Panc1 (cell line): ENCODE results near the gene PHKA1. TPM values are rescaled to one million over a fixed set of nuclear protein-coding genes. Genes with fewer than 3 reads are reported as not detected.

Experiments
- ATAC-seq: fragments of 200-7000 bp; cut with Tn5 transposase; 2 replicates; pipeline ENCODE4 v1.9.1; 2020; ENCODE audit warnings: mild to moderate bottlenecking, moderate library complexity
- BruUV-seq: library from RNA; stranded (reverse); fragments of 400-500 nt; replicated peaks from 2 replicates; lab custom pipeline; 2021; lab: Mats Ljungman, UMichigan
- CTCF ChIA-PET: fragments of 300-600 bp; sonication (Branson Sonifier 250); formaldehyde crosslinking; loops from one replicate; lab custom pipeline; 2022; ENCODE audit warnings: antibody characterized with exemption; lab: Charles Lee
- POLR2A ChIA-PET: fragments of 300-600 bp; sonication (Branson Sonifier 250); formaldehyde crosslinking; loops from one replicate; lab custom pipeline; 2022; ENCODE audit warnings: antibody characterized with exemption; lab: Charles Lee
- DNase-seq: peaks from one replicate; pipeline ENCODE4 v3.0.0-alpha.2; 2010; ENCODE audit warnings: low read depth, low spot score
- H3K27ac ChIP-seq: 2 replicates; pipeline ENCODE4 v1.5.1; 2011; ENCODE audit warnings: mild to moderate bottlenecking, low read length, inconsistent platforms
- H3K27me3 ChIP-seq: fragments of 200-500 bp; sonication (Bioruptor generic); 2 replicates; pipeline ENCODE4 v1.6.0; 2014; ENCODE audit warnings: low read length, inconsistent platforms; ENCODE audit not compliant: control insufficient read depth, insufficient read depth
- H3K36me3 ChIP-seq: fragments of 200-500 bp; sonication (Bioruptor generic); 2 replicates; pipeline ENCODE4 v1.5.1; 2014; ENCODE audit warnings: inconsistent platforms, mild to moderate bottlenecking, low read length, moderate library complexity; ENCODE audit not compliant: control insufficient read depth, insufficient read depth
- H3K4me1 ChIP-seq: 2 replicates; pipeline ENCODE4 v1.5.1; 2011; ENCODE audit warnings: inconsistent platforms, mild to moderate bottlenecking, low read length, moderate library complexity; ENCODE audit not compliant: control insufficient read depth, insufficient read depth
- H3K4me3 ChIP-seq, 2 experiments: 2 replicates each; pipeline ENCODE4 v1.5.1; 2011 to 2012; ENCODE audit warnings: low read depth in 2 of 2, low read length in 2 of 2, mild to moderate bottlenecking in 2 of 2, inconsistent platforms in 1 of 2, moderate library complexity in 1 of 2
- H3K9me3 ChIP-seq: fragments of 200-500 bp; sonication (Bioruptor generic); 2 replicates; pipeline ENCODE4 v1.5.1; 2014; ENCODE audit warnings: low read depth, mild to moderate bottlenecking, inconsistent platforms, low read length, moderate library complexity; ENCODE audit not compliant: control insufficient read depth, insufficient read depth
- CTCF ChIP-seq: fragments of 450-650 bp; IDR thresholded peaks from 2 replicates; pipeline ENCODE4 v1.5.1; 2017; ENCODE audit warnings: mild to moderate bottlenecking
- POLR2AphosphoS5 ChIP-seq: IDR thresholded peaks from 2 replicates; pipeline ENCODE4 v1.6.1; 2012; ENCODE audit warnings: mild to moderate bottlenecking, low read depth, low read length, moderate library complexity
- SIN3A ChIP-seq: IDR thresholded peaks from 2 replicates; pipeline ENCODE4 v1.6.1; 2012; ENCODE audit warnings: low read depth, mild to moderate bottlenecking, low read length, moderate library complexity, borderline replicate concordance; ENCODE audit not compliant: insufficient read depth
- TCF7L2 ChIP-seq: IDR thresholded peaks from 2 replicates; pipeline ENCODE4 v1.6.1; 2011; ENCODE audit warnings: mild to moderate bottlenecking, low read depth, low read length, inconsistent platforms
- in situ Hi-C: cut with HindIII; loops from 2 replicates; pipeline ENCODE4 v1.10.0; 2016; ENCODE audit warnings: low sequenced_read_pairs, low pct_unique_long_range_greater_than_20kb
- intact Hi-C: fragments of 100-400 bp; cut with micrococcal nuclease; formaldehyde crosslinking; loops from one replicate; pipeline ENCODE4 v1.10.0; 2022; ENCODE audit not compliant: unreplicated experiment
- total RNA-seq: library from RNA; stranded (reverse); gene quantifications from one replicate; pipeline ENCODE4 v1.2.1, GENCODE V29; 2021; ENCODE audit not compliant: unreplicated experiment
- TF ChIP-seq, protein P1 (sequence below), 2 experiments: IDR thresholded peaks; 2 replicates each; pipeline ENCODE4 v1.6.1; 2011 to 2012; ENCODE audit warnings: low read depth in 2 of 2, control low read depth in 1 of 2, low read length in 1 of 2, mild to moderate bottlenecking in 1 of 2, moderate library complexity in 1 of 2; ENCODE audit not compliant: insufficient read depth in 1 of 2

PHKA1 gene
- total RNA-seq, 1 experiment from 2014 or later, result 28.6 TPM

DNA sequence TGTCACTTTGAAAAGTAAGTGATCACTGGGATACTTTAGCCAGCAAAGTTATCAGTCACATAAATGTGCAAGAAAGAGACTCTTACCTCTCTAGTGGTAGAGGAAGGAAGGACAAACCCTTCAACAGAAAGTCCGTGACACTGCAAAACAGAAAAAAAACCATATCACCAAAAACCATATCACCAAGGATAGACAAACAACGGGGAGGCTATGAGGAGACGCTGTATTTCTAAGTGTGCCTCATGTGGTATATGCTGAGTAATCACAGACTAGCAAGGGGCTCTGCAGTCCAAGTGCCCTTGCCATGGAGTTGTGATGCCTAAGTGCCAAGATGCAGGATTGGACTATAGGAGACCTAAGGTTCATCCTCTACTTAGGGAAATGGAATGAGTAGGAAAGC, 129.9 kb downstream of the PHKA1 start:
- Histone ChIP-seq H3K27me3 (no peaks in the 10 kb centered on the region), H3K4me1 (no peaks in the 10 kb centered on the region), H3K9me3 (no peaks in the 10 kb centered on the region), H3K27ac (no peak overlapping the region), H3K36me3 (no peaks in the 10 kb centered on the region), H3K4me3 (no peak overlapping the region)
- ATAC-seq, result no peak
- ChIA-PET POLR2A (no interaction called here), CTCF (no interaction called here)
- BruUV-seq, result no TSS peak
- TF ChIP-seq SIN3A (no peak), POLR2AphosphoS5 (no peak), CTCF (no peak), TCF7L2 (no peak)
- TF ChIP-seq, protein P1, sequence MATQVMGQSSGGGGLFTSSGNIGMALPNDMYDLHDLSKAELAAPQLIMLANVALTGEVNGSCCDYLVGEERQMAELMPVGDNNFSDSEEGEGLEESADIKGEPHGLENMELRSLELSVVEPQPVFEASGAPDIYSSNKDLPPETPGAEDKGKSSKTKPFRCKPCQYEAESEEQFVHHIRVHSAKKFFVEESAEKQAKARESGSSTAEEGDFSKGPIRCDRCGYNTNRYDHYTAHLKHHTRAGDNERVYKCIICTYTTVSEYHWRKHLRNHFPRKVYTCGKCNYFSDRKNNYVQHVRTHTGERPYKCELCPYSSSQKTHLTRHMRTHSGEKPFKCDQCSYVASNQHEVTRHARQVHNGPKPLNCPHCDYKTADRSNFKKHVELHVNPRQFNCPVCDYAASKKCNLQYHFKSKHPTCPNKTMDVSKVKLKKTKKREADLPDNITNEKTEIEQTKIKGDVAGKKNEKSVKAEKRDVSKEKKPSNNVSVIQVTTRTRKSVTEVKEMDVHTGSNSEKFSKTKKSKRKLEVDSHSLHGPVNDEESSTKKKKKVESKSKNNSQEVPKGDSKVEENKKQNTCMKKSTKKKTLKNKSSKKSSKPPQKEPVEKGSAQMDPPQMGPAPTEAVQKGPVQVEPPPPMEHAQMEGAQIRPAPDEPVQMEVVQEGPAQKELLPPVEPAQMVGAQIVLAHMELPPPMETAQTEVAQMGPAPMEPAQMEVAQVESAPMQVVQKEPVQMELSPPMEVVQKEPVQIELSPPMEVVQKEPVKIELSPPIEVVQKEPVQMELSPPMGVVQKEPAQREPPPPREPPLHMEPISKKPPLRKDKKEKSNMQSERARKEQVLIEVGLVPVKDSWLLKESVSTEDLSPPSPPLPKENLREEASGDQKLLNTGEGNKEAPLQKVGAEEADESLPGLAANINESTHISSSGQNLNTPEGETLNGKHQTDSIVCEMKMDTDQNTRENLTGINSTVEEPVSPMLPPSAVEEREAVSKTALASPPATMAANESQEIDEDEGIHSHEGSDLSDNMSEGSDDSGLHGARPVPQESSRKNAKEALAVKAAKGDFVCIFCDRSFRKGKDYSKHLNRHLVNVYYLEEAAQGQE (IDR thresholded peaks at IDR 0.05; ENCODE audit: insufficient read depth in 1 of 2, low read depth in 2 of 2, low read length in 1 of 2), result no peak
- in situ Hi-C loops, result no loop called here
- intact Hi-C loops, result no loop called here
- no peak for DNase-seq

DNA sequence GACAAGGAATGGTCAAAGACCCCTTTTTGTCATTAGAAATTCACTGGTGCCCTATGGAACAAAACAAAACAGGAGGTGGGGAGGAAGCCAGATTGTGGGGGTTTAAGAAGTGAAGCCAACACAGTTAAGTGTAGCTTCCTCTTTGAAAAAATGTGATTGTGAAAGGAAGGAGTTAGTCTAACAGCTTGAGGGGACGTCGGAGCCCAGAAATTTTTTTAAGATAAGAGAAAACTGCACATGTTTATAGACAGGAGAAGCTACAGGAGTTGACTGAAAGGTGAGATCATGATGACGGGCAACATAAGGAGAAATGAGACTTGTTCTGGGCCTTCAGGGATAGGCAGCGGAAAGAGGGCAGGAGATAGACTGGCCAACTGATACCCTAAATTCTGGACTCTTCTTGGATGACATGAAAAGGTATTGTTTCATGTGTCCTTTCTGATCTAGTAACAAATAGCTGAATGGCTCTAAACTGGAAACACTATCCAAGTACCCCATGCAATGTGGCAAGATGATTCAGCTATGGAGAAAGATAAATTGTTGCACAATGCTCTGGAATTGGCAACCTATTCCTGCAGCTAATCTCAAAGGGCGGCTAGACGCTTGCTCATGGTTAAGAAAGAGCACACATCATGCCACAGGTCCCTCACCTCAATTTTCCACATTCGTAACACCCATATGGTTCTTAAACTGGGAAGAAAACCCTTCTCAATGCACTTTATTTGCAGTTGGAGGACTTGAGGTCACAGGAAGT, 137.8 kb downstream of the PHKA1 start:
- Histone ChIP-seq H3K27ac (no peak overlapping the region), H3K4me1 (peaks cover 3% of the 10 kb centered on the region; the same call in 1 of the 2 replicates), H3K9me3 (no peaks in the 10 kb centered on the region), H3K36me3 (no peaks in the 10 kb centered on the region; the same call in 1 of the 2 replicates), H3K4me3 (no peak overlapping the region), H3K27me3 (no peaks in the 10 kb centered on the region)
- ATAC-seq (no peak), DNase-seq (no peak)
- in situ Hi-C loops, result no loop called here
- no TSS peak for BruUV-seq
- intact Hi-C loops, result no loop called here
- no peak for TF ChIP-seq POLR2AphosphoS5
- TF ChIP-seq SIN3A, result no peak
- TF ChIP-seq CTCF, result no peak
- TF ChIP-seq TCF7L2, result no peak
- TF ChIP-seq, protein P1 (IDR thresholded peaks at IDR 0.05; ENCODE audit: insufficient read depth in 1 of 2, low read depth in 2 of 2, low read length in 1 of 2), result no peak
- POLR2A ChIA-PET, result no interaction called here
- CTCF ChIA-PET, result no interaction called here
